PC-9 (cell line): ENCODE data around the gene CXXC5.

Experiments used
- CTCF ChIP-seq: fragments of 200-600 bp; sonication (generic); conservative IDR thresholded peaks from 2 replicates; pipeline ENCODE4 v1.6.1; 2017; ENCODE audit warnings: mixed run types, antibody characterized with exemption, mild to moderate bottlenecking, moderate library complexity
- EZH2 ChIP-seq: fragments of 200-600 bp; sonication (generic); IDR thresholded peaks from 2 replicates; pipeline ENCODE4 v1.8.0; 2017; ENCODE audit warnings: antibody characterized with exemption, low read depth

DNA sequence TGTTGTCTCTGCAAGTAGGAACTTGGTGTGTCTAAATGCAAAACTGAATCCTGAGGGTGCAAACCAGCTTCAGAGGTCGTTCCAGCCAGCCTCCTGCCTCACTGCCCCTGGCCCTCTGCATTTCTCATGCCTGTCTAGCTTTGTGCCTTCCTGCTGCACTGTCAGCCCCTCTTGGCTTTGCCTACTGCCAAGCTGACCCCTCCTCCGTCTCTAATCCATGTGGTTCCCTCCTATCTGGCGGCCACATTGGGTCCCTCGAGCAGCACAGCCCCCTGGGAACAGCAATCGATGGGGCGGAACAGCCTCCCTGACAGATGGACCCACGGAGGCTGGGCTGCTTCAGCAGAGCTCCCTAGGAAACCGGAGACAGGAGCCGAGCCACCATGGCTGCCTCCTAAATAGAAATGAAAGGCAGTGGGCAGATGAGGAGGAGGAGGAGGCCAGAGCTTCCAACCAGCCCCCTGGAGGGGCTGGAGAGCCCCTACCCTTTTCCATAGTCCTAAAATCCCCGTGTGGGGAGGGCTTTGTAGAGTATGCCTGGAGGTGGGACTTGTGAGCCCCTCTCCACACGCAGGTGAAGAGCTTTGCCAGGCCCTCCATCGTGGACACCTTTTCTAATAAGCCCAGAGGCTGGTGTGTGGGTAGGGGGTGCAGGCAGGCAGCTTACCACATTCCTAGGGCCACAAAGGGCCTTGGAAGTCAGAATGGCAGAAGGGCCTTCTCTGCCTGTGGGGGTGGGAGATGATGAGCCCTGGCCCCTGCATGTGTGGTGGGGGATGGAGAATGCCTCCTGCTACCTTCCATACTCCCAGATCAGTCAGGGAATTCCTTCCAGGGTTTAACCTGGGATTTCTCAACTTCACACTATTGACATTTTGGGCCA, 9.2 kb upstream of the CXXC5 start:
- TF ChIP-seq EZH2 (no peak), CTCF (no peak)
